Pancreas (tissue), 10 donors: ENCODE results near the gene OGFOD1. TPM values are rescaled to one million over a fixed set of nuclear protein-coding genes. Genes with fewer than 3 reads are reported as not detected.

Experiments
- ATAC-seq, 4 donors: fragments of 200-7000 bp; cut with Tn5 transposase; one replicate each; pipeline versions ENCODE4 v1.8.0 to v1.9.1; 2020; ENCODE audit warnings: mild to moderate bottlenecking in 4 of 4, moderate library complexity in 4 of 4
- DNase-seq, 6 donors: peaks; one replicate each; pipeline ENCODE4 v3.0.0-alpha.2; 2020
- FAIRE-seq: peaks from 2 replicates; lab custom pipeline; 2012; peaks lifted over from hg19 to GRCh38; lab: Jason Lieb, UNC
- H3K27ac ChIP-seq, 4 donors: fragments of 200-600 bp; sonication (generic); 1 replicate in 3 of 4; 2 replicates in 1 of 4; pipeline versions ENCODE4 v1.5.0 to v1.8.0; 2020
- H3K27me3 ChIP-seq, 4 donors: fragments of 200-600 bp; one replicate each; pipeline ENCODE4 v1.8.0; 2021
- H3K36me3 ChIP-seq, 3 donors: fragments of 200-600 bp; sonication (generic) in 1 of 3; one replicate each; pipeline versions ENCODE4 v1.5.0 to v1.8.0; 2020 to 2021
- H3K4me1 ChIP-seq, 3 donors: fragments of 200-600 bp; one replicate each; pipeline ENCODE4 v1.8.0; 2021
- H3K4me3 ChIP-seq, 4 donors: fragments of 200-600 bp; sonication (generic) in 2 of 4; one replicate each; pipeline versions ENCODE4 v1.5.0 to v1.8.0; 2020 to 2021
- H3K9me3 ChIP-seq, 4 donors: fragments of 200-600 bp; one replicate each; pipeline ENCODE4 v1.8.0; 2021
- CTCF ChIP-seq, 4 donors: fragments of 200-600 bp; sonication (generic) in 3 of 4; IDR thresholded peaks; one replicate each; pipeline versions ENCODE4 v1.5.0 to v1.8.0; 2021; ENCODE audit warnings: antibody characterized with exemption in 4 of 4
- WGBS, 2 donors: extraction: QIAGEN DNeasy Blood & Tissue Kit; methylation state at CpG; one replicate each; pipeline ENCODE4 v1.1.7; 2013; 5-methylcytosine and 5-hydroxymethylcytosine counted together
- intact Hi-C, 3 donors: fragments of 100-400 bp; cut with DNase I; formaldehyde crosslinking; loops; one replicate each; pipeline versions ENCODE4 v1.11.1 to v1.14.2; 2022
- polyA plus RNA-seq, 2 donors: library from polyadenylated mRNA; stranded (reverse); fragments of 200-250 nt; gene quantifications; one replicate each; pipeline ENCODE4 v1.2.3, GENCODE V29; 2013
- total RNA-seq, 6 donors: library from RNA; stranded (reverse); fragmentation: NEBNext Ultra II Directional in 4 of 6; extraction: Animal tissue kit (Norgen Biotek cat#: 25700) in 4 of 6; gene quantifications; one replicate each; pipeline versions ENCODE4 v1.2.1 to v1.2.4, GENCODE V29; 2021 to 2023
- donor health status: healthy with polysubstance abuse.
- donor health status: DM: no; HTN: no; CAD: no; lungs with moderate emphysema.
- donor health status: DM: no; HTN: no; CAD: no.
- donor health status: control.
- donor health status: control.
- donor health status: Bipolar disorder and iron deficiency.
- donor health status: DM: yes; HTN: yes; CAD: no.
- donor health status: DM: no; HTN: no; CAD: no.
- donor health status: DM: no; HTN: no; CAD: no.
- donor health status: DM: yes; HTN: yes; CAD: no.

OGFOD1 gene
- total and polyA plus RNA-seq, 8 donors: 3.2 to 14.0 (median 8.7) TPM

- WGBS, 2 donors: 90 to 91% methylated on average over 4 of the region's 4 CpGs
- intact Hi-C loops: no loop called here
These were observed 34.2 kb upstream of the OGFOD1 start for GRCh38 chr16:56417138-56417537.

GRCh38 chr16:56419740-56420548 is 31.4 kb upstream of the OGFOD1 start:
- H3K4me1 ChIP-seq: peaks cover 21 to 41% (median 23%) of the 10 kb centered on the region in 3 donors
- TF ChIP-seq CTCF (IDR thresholded peaks at IDR 0.05): no peak
- intact Hi-C loops: no loop called here
- H3K9me3 ChIP-seq: no peaks in the 10 kb centered on the region
- ATAC-seq (peak in 1 of 4 donors; percentile 14), FAIRE-seq (no peak), DNase-seq (no peak)
- no peaks in the 10 kb centered on the region for H3K27me3 ChIP-seq
- no peaks in the 10 kb centered on the region for H3K36me3 ChIP-seq
- H3K4me3 ChIP-seq: no peak overlapping the region
- peak overlapping the region in 1 of 4 donors; percentile 9 for H3K27ac ChIP-seq
- 48% methylated on average over 8 of the region's 8 CpGs for WGBS, 2 donors

More at GRCh38 chr16:56417138-56417537, 34.2 kb upstream of the OGFOD1 start:
- no peak for TF ChIP-seq CTCF (IDR thresholded peaks at IDR 0.05)
- Histone ChIP-seq H3K27ac (no peak overlapping the region), H3K4me3 (no peak overlapping the region), H3K4me1 (peaks cover 14 to 25% (median 16%) of the 10 kb centered on the region in 3 donors), H3K9me3 (no peaks in the 10 kb centered on the region), H3K27me3 (no peaks in the 10 kb centered on the region), H3K36me3 (peaks cover 0 to 3% (median 3%) of the 10 kb centered on the region in 3 donors)
- no peak for FAIRE-seq
- DNase-seq: no peak
- no peak for ATAC-seq

DNA sequence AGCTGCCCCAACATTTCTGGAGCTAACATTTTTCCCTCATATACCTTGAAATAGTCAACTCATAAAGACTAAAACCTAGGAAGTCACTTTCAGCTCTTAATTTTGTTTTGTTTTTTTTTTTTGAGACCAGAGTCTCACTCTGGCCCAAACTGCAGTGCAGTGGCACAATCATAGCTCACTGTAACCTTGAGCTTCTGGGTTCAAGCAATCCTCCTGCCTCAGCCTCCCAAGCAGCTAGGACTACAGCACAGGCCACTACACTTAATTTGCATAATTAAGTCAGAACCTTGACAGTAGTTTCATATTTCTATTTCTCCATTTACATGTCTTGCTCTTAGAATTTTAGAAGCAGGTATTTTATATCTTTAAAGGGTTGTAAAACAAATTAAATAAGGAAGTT is 30.7 kb upstream of the OGFOD1 start:
- H3K36me3 ChIP-seq: no peaks in the 10 kb centered on the region
- DNase-seq (no peak), FAIRE-seq (no peak), ATAC-seq (no peak)
- no peak overlapping the region for H3K4me3 ChIP-seq
- TF ChIP-seq CTCF (IDR thresholded peaks at IDR 0.05): no peak
- peak overlapping the region in 1 of 4 donors; percentile 9 for H3K27ac ChIP-seq
- intact Hi-C loops: no loop called here
- H3K9me3 ChIP-seq: no peaks in the 10 kb centered on the region
- no peaks in the 10 kb centered on the region for H3K27me3 ChIP-seq
- peaks cover 21 to 41% (median 23%) of the 10 kb centered on the region in 3 donors for H3K4me1 ChIP-seq

DNA sequence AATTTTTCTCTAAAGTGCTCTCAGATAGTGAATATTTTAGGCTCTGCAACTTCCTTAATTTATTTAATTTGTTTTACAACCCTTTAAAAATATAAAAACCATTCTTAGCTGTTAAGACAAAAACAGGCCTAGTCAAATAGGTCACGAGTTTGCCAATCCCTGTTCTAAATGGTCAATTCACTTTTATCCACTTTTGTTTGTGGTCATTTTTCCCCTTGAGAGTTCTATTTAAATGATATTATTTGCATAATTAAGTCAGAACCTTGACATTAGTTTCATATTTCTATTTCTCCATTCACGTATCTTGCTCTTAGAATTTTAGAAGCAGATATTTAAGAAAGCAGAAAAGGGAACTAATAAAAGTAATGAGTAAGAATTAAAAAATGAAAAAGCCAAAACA is 30.0 kb upstream of the OGFOD1 start:
- no peak for TF ChIP-seq CTCF (IDR thresholded peaks at IDR 0.05)
- Histone ChIP-seq H3K4me1 (peaks cover 21 to 41% (median 23%) of the 10 kb centered on the region in 3 donors), H3K27me3 (no peaks in the 10 kb centered on the region), H3K36me3 (no peaks in the 10 kb centered on the region), H3K4me3 (no peak overlapping the region), H3K27ac (no peak overlapping the region), H3K9me3 (no peaks in the 10 kb centered on the region)
- WGBS, 2 donors: 85 to 86% methylated on average over 2 of the region's 2 CpGs
- FAIRE-seq (no peak), ATAC-seq (no peak), DNase-seq (no peak)
- intact Hi-C loops: no loop called here
